GM12878 (cell line): ENCODE results near the gene RAI2. TPM values are rescaled to one million over a fixed set of nuclear protein-coding genes. Genes with fewer than 3 reads are reported as not detected.

Experiments
- ATAC-seq: fragments of 200-7000 bp; cut with Tn5 transposase; 3 replicates; pipeline ENCODE4 v1.9.1; 2020; ENCODE audit warnings: mild to moderate bottlenecking, moderate library complexity
- BruUV-seq: library from RNA; stranded (reverse); fragments of 400-500 nt; replicated peaks from 2 replicates; lab custom pipeline; 2021; lab: Mats Ljungman, UMichigan
- CTCF ChIA-PET: fragments of 300-600 bp; sonication (Branson Sonifier 250); formaldehyde crosslinking; extraction: SDS; loops from one replicate; lab custom pipeline; 2021; ENCODE audit warnings: inconsistent platforms; lab: Yijun Ruan, JAX
- POLR2A ChIA-PET: fragments of 350-600 bp; formaldehyde crosslinking; extraction: SDS; loops from one replicate; lab custom pipeline; 2021; ENCODE audit warnings: inconsistent platforms; lab: Charles Lee
- RAD21 ChIA-PET: fragments of 300-600 bp; sonication (Branson Sonifier 250); formaldehyde crosslinking; loops from one replicate; lab custom pipeline; 2023; ENCODE audit warnings: antibody characterized with exemption; ENCODE audit not compliant: unreplicated experiment; lab: Charles Lee
- SMC1A ChIA-PET: fragments of 300-600 bp; sonication (Branson Sonifier 250); formaldehyde crosslinking; loops from one replicate; lab custom pipeline; 2023; ENCODE audit not compliant: unreplicated experiment, uncharacterized antibody; lab: Charles Lee
- DNase-seq: peaks from one replicate; pipeline ENCODE4 v3.0.0-alpha.2; 2011; ENCODE audit warnings: low read depth, low spot score
- FAIRE-seq: peaks from 3 replicates; lab custom pipeline; 2011; peaks lifted over from hg19 to GRCh38; lab: Jason Lieb, UNC
- H2AFZ ChIP-seq: 2 replicates; pipeline ENCODE4 v1.6.0; 2011; ENCODE audit warnings: low read depth, low read length, control low read depth; ENCODE audit not compliant: control insufficient read depth
- H3K27ac ChIP-seq: 2 replicates; pipeline ENCODE4 v1.5.1; 2011; ENCODE audit warnings: control low read depth; ENCODE audit not compliant: control insufficient read depth, insufficient read depth
- H3K27me3 ChIP-seq, 2 experiments: replicated peaks in 1 of 2; 2 replicates each; pipeline versions ENCODE4 v1.6.0 to v1.6.1; 2011; ENCODE audit warnings: low read length in 1 of 2; ENCODE audit not compliant: control insufficient read depth in 2 of 2, insufficient read depth in 2 of 2
- H3K36me3 ChIP-seq, 2 experiments: 2 replicates each; pipeline ENCODE4 v1.5.1; 2011; ENCODE audit warnings: low read length in 1 of 2; ENCODE audit not compliant: control insufficient read depth in 2 of 2, insufficient read depth in 2 of 2
- H3K4me1 ChIP-seq: 2 replicates; pipeline ENCODE4 v1.6.1; 2011; ENCODE audit warnings: mild to moderate bottlenecking, low read length, moderate library complexity, mixed read lengths; ENCODE audit not compliant: control insufficient read depth, insufficient read depth
- H3K4me2 ChIP-seq: 2 replicates; pipeline ENCODE4 v1.6.0; 2011; ENCODE audit warnings: control low read depth; ENCODE audit not compliant: control insufficient read depth, insufficient read depth
- H3K4me3 ChIP-seq: fragments of 200-600 bp; sonication (generic); 2 replicates; pipeline ENCODE4 v1.5.1; 2016
- H3K79me2 ChIP-seq: 2 replicates; pipeline ENCODE4 v1.6.0; 2011; ENCODE audit warnings: low read length; ENCODE audit not compliant: control insufficient read depth, insufficient read depth
- H3K9ac ChIP-seq: 2 replicates; pipeline ENCODE4 v1.8.0; 2011; ENCODE audit warnings: low read length, control low read depth, mixed read lengths; ENCODE audit not compliant: control insufficient read depth, insufficient read depth
- H3K9me3 ChIP-seq: replicated peaks from 3 replicates; pipeline ENCODE4 v1.5.1; 2011; ENCODE audit warnings: mild to moderate bottlenecking, low read length; ENCODE audit not compliant: control insufficient read depth, insufficient read depth
- H4K20me1 ChIP-seq: 2 replicates; pipeline ENCODE4 v1.6.0; 2011; ENCODE audit not compliant: control insufficient read depth, insufficient read depth
- WGBS: methylation state at CpG from one replicate; pipeline ENCODE4 v1.1.6; 2016; ENCODE audit warnings: low lambda C conversion rate; ENCODE audit not compliant: insufficient replicate concordance, insufficient coverage; ENCODE audit errors: missing lambda C conversion rate; 5-methylcytosine and 5-hydroxymethylcytosine counted together
- in situ Hi-C: fragments of 300-500 bp; cut with MboI; formaldehyde crosslinking; loops from 9 replicates; pipeline ENCODE4 v1.14.3; 2018; ENCODE audit warnings: mixed read lengths
- intact Hi-C: fragments of 100-400 bp; cut with micrococcal nuclease; formaldehyde crosslinking; loops from one replicate; pipeline ENCODE4 v1.14.2; 2022; ENCODE audit not compliant: unreplicated experiment
- polyA plus RNA-seq, 11 experiments: library from polyadenylated mRNA; depleted of rRNA in 4 of 11; unstranded in 6 of 11; stranded (reverse) in 5 of 11; fragments of >200 nt; fragmentation: Nextera tagmentation in 4 of 11; fragmentation: Illumina TruSeq in 1 of 11; extraction: Ambion mirVana in 4 of 11; extraction: Trizol in 1 of 11; gene quantifications; 1 replicate in 1 of 11; 2 replicates in 10 of 11; pipeline versions ENCODE4 v1.2.1 to v1.2.3, GENCODE V29; 2011 to 2016; ENCODE audit warnings: inconsistent platforms in 2 of 11, missing spikeins in 2 of 11, low read depth in 1 of 11
- total RNA-seq, 4 experiments: library from RNA; depleted of rRNA in 3 of 4; stranded (reverse); fragments of >200 nt in 3 of 4; fragmentation: Illumina TruSeq in 1 of 4; extraction: Trizol in 1 of 4; gene quantifications; 2 replicates each; pipeline versions ENCODE4 v1.2.1 to v1.2.3, GENCODE V29; 2013 to 2021
- TF ChIP-seq, protein P1 (sequence below): fragments of 450-650 bp; IDR thresholded peaks from 2 replicates; pipeline ENCODE4 v1.6.1; 2014; ENCODE audit warnings: mild to moderate bottlenecking
- TF ChIP-seq, protein P2 (sequence below): IDR thresholded peaks from 2 replicates; pipeline ENCODE4 v1.6.1; 2012; ENCODE audit warnings: mild to moderate bottlenecking, low read depth, low read length
- TF ChIP-seq, protein P3 (sequence below): IDR thresholded peaks from 2 replicates; pipeline ENCODE4 v1.6.1; 2011; ENCODE audit warnings: borderline replicate concordance, low read depth, mild to moderate bottlenecking, moderate library complexity, low read length; ENCODE audit not compliant: insufficient read depth, poor library complexity, severe bottlenecking

RAI2 gene
- total and polyA plus RNA-seq, 10 of the 15 experiments (the other 5 are each of a cell fraction or from before 2014, with no cell fraction given), result not detected

DNA sequence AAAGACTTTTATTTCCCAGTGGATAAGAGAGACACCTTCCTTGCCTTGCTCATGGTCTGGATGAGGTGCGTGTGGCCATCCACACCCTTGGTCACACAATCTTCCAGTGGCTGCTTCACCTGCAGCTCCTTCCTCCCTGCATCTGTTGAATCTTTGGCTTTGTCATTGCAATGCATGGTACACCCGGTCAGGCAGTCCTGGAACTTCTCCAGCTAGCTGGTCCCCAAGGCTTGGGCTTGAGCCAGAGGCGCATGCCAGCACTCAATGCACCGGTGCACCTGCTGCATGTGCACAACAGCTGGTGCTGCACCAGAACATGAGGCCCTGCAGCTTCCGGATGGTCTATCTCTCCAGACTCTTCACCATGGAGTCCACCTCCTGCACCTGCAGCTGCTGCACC is 92.1 kb downstream of the RAI2 start:
- Histone ChIP-seq H3K4me2 (no peak overlapping the region), H3K27ac (no peak overlapping the region), H3K27me3 (no peaks in the 10 kb centered on the region), H3K4me3 (no peak overlapping the region), H2AFZ (no peak overlapping the region), H3K9ac (no peak overlapping the region), H4K20me1 (no peaks in the 10 kb centered on the region), H3K4me1 (no peaks in the 10 kb centered on the region), H3K36me3 (no peaks in the 10 kb centered on the region), H3K9me3 (no peaks in the 10 kb centered on the region; the same call in 2 of the 3 replicates), H3K79me2 (no peaks in the 10 kb centered on the region)
- BruUV-seq, result no TSS peak
- POLR2A ChIA-PET, result no interaction called here
- in situ Hi-C loops (no loop called here), intact Hi-C loops (no loop called here)
- 30% methylated on average over 5 of the region's 5 CpGs for WGBS
- DNase-seq (no peak), FAIRE-seq (no peak), ATAC-seq (no peak)
- RAD21 ChIA-PET, result no interaction called here
- CTCF ChIA-PET, result no interaction called here
- TF ChIP-seq, protein P1, sequence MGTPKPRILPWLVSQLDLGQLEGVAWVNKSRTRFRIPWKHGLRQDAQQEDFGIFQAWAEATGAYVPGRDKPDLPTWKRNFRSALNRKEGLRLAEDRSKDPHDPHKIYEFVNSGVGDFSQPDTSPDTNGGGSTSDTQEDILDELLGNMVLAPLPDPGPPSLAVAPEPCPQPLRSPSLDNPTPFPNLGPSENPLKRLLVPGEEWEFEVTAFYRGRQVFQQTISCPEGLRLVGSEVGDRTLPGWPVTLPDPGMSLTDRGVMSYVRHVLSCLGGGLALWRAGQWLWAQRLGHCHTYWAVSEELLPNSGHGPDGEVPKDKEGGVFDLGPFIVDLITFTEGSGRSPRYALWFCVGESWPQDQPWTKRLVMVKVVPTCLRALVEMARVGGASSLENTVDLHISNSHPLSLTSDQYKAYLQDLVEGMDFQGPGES, result no peak
- TF ChIP-seq, protein P2, sequence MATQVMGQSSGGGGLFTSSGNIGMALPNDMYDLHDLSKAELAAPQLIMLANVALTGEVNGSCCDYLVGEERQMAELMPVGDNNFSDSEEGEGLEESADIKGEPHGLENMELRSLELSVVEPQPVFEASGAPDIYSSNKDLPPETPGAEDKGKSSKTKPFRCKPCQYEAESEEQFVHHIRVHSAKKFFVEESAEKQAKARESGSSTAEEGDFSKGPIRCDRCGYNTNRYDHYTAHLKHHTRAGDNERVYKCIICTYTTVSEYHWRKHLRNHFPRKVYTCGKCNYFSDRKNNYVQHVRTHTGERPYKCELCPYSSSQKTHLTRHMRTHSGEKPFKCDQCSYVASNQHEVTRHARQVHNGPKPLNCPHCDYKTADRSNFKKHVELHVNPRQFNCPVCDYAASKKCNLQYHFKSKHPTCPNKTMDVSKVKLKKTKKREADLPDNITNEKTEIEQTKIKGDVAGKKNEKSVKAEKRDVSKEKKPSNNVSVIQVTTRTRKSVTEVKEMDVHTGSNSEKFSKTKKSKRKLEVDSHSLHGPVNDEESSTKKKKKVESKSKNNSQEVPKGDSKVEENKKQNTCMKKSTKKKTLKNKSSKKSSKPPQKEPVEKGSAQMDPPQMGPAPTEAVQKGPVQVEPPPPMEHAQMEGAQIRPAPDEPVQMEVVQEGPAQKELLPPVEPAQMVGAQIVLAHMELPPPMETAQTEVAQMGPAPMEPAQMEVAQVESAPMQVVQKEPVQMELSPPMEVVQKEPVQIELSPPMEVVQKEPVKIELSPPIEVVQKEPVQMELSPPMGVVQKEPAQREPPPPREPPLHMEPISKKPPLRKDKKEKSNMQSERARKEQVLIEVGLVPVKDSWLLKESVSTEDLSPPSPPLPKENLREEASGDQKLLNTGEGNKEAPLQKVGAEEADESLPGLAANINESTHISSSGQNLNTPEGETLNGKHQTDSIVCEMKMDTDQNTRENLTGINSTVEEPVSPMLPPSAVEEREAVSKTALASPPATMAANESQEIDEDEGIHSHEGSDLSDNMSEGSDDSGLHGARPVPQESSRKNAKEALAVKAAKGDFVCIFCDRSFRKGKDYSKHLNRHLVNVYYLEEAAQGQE, result no peak
- TF ChIP-seq, protein P3, sequence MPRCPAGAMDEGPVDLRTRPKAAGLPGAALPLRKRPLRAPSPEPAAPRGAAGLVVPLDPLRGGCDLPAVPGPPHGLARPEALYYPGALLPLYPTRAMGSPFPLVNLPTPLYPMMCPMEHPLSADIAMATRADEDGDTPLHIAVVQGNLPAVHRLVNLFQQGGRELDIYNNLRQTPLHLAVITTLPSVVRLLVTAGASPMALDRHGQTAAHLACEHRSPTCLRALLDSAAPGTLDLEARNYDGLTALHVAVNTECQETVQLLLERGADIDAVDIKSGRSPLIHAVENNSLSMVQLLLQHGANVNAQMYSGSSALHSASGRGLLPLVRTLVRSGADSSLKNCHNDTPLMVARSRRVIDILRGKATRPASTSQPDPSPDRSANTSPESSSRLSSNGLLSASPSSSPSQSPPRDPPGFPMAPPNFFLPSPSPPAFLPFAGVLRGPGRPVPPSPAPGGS, result no peak
- SMC1A ChIA-PET, result no interaction called here
